ENCODE measurements around the gene CXorf66.
"Not testable (repeated sequence)": the region's sequence is repeated elsewhere in the genome, so short reads cannot be mapped to it uniquely, and the experiment has no call there.

CXorf66 gene

DNA sequence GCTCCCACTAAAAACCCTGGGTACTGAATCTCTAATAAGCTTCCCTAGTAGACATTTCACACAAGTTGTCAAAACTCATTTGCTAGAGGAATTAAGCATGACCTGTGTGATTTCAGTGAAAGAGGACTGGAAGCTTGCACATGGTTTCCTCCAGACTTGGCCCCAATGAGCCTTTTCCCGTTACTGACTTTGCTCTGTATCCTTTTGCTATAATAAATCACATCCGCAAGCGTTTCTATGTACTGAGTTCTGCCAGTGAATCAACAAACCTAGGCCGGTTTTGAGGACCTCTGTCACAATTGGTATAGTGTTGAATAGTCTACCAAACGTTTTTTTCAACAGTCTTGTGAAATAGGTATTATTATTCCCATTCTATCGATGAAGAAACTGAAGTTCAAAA lies 40.6 kb downstream of the CXorf66 start:
- no peak for DNase-seq

DNA sequence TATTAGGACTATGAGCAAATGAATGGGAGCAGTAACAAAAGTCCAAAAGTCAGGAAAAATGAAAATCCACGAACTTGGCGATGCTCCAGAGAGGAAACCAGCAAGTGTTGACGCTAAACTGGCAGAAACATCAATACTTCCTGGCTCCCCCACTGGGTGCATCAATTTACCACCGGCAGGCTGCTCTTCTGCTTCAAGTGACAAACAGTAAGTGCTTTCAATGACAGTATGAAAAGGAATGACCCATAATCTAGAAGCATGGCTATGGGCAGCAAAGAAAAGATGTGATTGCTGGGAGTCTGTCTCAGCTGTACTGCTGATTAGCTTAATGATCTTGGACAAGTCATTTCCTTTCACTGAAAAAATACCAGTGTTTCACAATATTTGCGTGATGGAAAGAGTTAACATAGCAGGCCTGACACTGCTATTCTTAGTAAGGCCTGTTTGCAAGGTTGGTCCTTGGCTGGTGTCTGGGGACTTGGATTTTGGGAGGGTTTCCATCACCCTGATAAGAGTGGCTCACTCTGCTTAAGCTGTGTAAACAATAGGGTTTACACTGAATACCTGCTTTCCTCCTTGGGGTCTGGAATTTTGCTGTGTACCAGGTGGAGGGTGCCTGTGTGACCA lies 41.1 kb downstream of the CXorf66 start:
- no peak for DNase-seq

DNA sequence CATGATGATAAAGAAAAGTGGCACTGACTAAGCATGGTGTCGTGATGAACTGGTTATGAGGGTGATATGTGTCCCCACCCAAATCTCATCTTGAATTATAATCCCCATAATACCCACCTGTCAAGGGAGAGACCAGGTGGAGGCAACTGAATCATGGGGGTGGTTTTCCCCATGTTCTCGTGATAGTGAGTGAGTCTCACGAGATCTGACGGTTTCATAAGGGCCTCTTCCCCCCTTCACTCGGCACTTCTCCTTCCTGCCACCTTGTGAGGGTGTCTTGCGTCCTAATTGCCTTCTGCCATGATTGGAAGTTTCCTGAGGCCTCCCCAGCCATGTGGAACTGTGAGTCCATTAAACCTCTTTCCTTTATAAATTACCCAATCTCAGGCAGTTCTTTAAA lies 44.2 kb downstream of the CXorf66 start:
- not testable (repeated sequence) for DNase-seq

DNA sequence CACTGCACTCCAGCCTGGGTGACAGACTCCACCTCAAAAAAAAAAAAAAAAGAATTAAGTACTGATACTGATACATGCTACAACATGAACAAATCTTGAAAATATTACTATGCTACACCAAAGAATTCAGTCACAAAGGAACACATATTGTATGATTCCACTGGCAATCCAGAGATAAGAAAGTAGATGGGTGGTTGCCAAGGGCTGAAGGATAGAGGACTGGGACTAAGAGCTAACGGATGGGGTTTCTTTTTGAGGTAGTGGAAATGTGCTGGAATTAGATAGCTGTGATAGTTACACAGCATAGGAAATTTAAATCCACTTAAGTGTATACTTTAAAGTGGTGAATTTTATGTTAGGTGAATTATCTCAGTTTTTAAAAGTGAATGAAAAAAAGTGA lies 45.0 kb downstream of the CXorf66 start:
- peak; percentile 14 for DNase-seq

DNA sequence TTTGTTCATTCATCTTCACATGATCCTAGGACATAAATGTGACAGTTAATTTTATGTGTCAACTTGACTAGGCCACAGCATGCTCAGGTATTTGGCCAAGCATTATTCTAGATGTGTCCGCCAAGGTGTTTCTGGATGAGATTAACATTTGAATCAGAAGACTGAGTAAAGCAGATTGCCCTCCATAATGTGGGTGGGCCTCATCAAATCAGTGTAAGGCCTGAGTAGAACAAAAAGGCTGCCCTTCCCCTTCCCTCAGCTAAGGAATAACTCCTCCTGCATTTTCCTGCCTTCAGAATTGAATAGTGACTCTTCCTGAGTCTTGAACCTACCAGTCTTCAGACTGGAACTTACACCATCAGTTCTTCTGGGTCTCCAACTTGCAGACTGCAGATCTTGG lies 50.9 kb downstream of the CXorf66 start:
- DNase-seq = no peak

DNA sequence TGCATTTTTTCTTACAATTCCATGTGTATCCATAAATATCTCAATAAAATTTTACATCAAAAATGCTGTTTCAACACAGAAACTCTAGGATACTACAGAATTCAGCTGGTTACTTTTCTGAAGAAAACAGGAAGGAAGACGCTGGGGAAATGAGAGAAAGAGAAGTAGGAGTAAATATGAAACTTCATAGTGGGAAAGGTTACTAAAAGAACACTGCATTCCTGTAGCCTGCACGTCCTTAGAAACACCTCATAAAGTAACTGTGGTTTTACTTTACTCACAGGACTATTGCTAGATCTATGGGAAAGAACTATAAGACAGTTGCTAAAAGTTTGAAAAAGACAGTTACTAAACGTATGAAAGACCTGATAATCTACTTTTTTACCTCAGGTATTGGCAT lies 55.6 kb downstream of the CXorf66 start:
- no peak for DNase-seq

DNA sequence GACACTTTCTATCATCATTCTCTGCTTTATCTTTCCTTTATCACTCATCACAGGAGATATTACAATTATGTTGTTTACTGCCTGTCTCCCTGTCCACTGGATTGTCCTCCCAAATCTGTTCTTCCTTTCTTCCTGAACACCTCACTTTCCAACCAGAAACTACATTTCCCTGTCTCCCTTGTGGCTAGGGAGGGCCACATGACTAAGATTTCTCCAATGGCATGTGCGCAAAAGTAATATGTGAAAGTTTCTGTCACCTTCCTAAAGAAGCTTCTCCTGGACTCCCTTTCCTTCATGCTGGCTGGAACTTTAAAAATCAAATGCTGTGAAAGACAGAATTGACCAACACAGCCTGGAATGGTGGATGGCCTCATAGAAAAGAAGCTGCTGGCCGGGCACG lies 58.2 kb downstream of the CXorf66 start:
- no peak for DNase-seq

DNA sequence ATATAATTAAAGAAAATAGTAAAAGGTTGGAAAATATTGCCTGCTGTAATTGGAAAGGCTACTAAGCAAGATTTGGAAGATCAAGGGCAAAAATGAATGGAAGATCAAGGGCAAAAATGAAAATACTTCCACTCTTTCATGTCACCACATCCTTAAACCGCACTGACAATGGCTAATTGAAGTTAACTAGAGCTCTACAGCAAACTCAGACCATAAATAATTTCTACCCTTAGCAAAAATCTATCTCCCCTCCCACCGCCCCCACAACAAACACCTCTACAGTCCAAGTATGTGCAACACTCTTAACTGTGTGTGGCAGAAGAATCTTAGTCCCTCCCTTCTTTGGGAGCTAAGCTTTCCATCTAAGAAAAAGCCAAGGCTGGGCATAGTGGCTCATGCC lies 59.6 kb downstream of the CXorf66 start:
- no peak for DNase-seq
